Measurements from ENCODE around the gene SNAPC4. TPM values are rescaled to one million over a fixed set of nuclear protein-coding genes. Genes with fewer than 3 reads are reported as not detected.

Gene SNAPC4
- total and polyA plus RNA-seq, 9 of the 15 experiments (the other 6 are each of a cell fraction or from before 2014, with no cell fraction given) = 0.21 to 21.8 (median 8.8) TPM

- 95% methylated on average over 13 of the region's 14 CpGs for WGBS (ENCODE audit: insufficient coverage, low coverage, missing lambda C conversion rate)
- no peak for FAIRE-seq
- no peaks in the 10 kb centered on the region for H3K27me3 ChIP-seq (ENCODE audit: control insufficient read depth in 2 of 2, insufficient read depth in 2 of 2, low read length in 2 of 2)
- BruUV-seq (replicated peaks) = no TSS peak
- H3K36me3 ChIP-seq (ENCODE audit: control insufficient read depth, insufficient read depth, low read length) = peaks cover 73% of the 10 kb centered on the region
- no peak for TF ChIP-seq ZNF586 (CRISPR knock-in tag; conservative IDR thresholded peaks at IDR 0.05)
- TF ChIP-seq POLR2G (IDR thresholded peaks at IDR 0.05; ENCODE audit: low read depth, low read length) = peak; percentile 50
- peak; percentile 4; the same call in 1 of the 2 replicates for TF ChIP-seq RBFOX2 (IDR thresholded peaks at IDR 0.05; ENCODE audit: low read depth, low read length)
- in situ Hi-C loops (cut with MboI) (no loop called here), intact Hi-C loops (cut with micrococcal nuclease) (no loop called here)
- no peak overlapping the region for H3K4me3 ChIP-seq
- no peak overlapping the region for H3K4me2 ChIP-seq (ENCODE audit: insufficient read depth, low read length)
- H3K79me2 ChIP-seq (ENCODE audit: control insufficient read depth, insufficient read depth, low read length) = peaks cover 30% of the 10 kb centered on the region
- no peak for DNase-seq (ENCODE audit: extremely low read depth in 1 of 4, low spot score in 3 of 4)
- no peaks in the 10 kb centered on the region for H3K9me1 ChIP-seq (ENCODE audit: control insufficient read depth, insufficient read depth, low read length)
- no peak overlapping the region for H3K27ac ChIP-seq (ENCODE audit: extremely low read depth, low read depth, low read length)
- no peak overlapping the region for H2AFZ ChIP-seq (ENCODE audit: low read depth, low read length)
- H4K20me1 ChIP-seq (replicated peaks; ENCODE audit: control insufficient read depth, insufficient read depth, low read length) = no peaks in the 10 kb centered on the region
- ChIA-PET POLR2A (interaction anchor here (0.9 to 1.1 kb wide), 2 partner anchors 10 to 22 kb away, joined by 3 to 4 read pairs; no protein-coding TSS in a partner anchor), CTCF (ENCODE audit: low intra/inter-chr PET ratio) (no interaction called here)
- H3K4me1 ChIP-seq (replicated peaks in 1 of 2; ENCODE audit: control insufficient read depth in 2 of 2, insufficient read depth in 2 of 2, low read length in 2 of 2) = peaks cover 9 to 51% of the 10 kb centered on the region in 2 experiments; a peak in 4 of 5 replicates
- H3K9ac ChIP-seq (ENCODE audit: insufficient read depth in 1 of 2, low read depth in 2 of 2, low read length in 2 of 2) = peak overlapping the region in 1 of 2 experiments; percentile 47; a peak in 1 of 4 replicates
- H3K9me3 ChIP-seq (replicated peaks; ENCODE audit: control insufficient read depth, insufficient read depth, low read depth, low read length) = no peaks in the 10 kb centered on the region
- ATAC-seq = no peak
Measured at GRCh38 chr9:136404801-136405136, 4.8 kb upstream of the SNAPC4 start.

- BruUV-seq (replicated peaks) = no TSS peak
- 94% methylated on average over 28 of the region's 32 CpGs for WGBS (ENCODE audit: insufficient coverage, low coverage, missing lambda C conversion rate)
Measured at GRCh38 chr9:136403915-136404800, 4.2 kb upstream of the SNAPC4 start.

More at GRCh38 chr9:136403915-136404800, 4.2 kb upstream of the SNAPC4 start:
- FAIRE-seq = no peak
- H2AFZ ChIP-seq (ENCODE audit: low read depth, low read length) = no peak overlapping the region
- intact Hi-C loops (cut with micrococcal nuclease) = no loop called here
- POLR2A ChIA-PET = interaction anchor here (0.6 to 1.3 kb wide), 6 partner anchors 10 to 112 kb away, joined by 3 to 5 read pairs (median 3); partner anchors contain the start of gene DNLZ
- CTCF ChIA-PET (ENCODE audit: low intra/inter-chr PET ratio) = no interaction called here
- H3K4me2 ChIP-seq (ENCODE audit: insufficient read depth, low read length) = no peak overlapping the region
- H3K9ac ChIP-seq (ENCODE audit: insufficient read depth in 1 of 2, low read depth in 2 of 2, low read length in 2 of 2) = peak overlapping the region in 1 of 2 experiments; percentile 47; a peak in 1 of 4 replicates
- DNase-seq (ENCODE audit: extremely low read depth in 1 of 4, low spot score in 3 of 4) = no peak
- H3K27me3 ChIP-seq (ENCODE audit: control insufficient read depth in 2 of 2, insufficient read depth in 2 of 2, low read length in 2 of 2) = no peaks in the 10 kb centered on the region
- in situ Hi-C loops (cut with MboI) = no loop called here
- H3K79me2 ChIP-seq (ENCODE audit: control insufficient read depth, insufficient read depth, low read length) = peaks cover 31% of the 10 kb centered on the region
- peaks cover 73% of the 10 kb centered on the region for H3K36me3 ChIP-seq (ENCODE audit: control insufficient read depth, insufficient read depth, low read length)
- no peaks in the 10 kb centered on the region for H3K9me1 ChIP-seq (ENCODE audit: control insufficient read depth, insufficient read depth, low read length)
- TF ChIP-seq ARNT (IDR thresholded peaks at IDR 0.05) (no peak), POLR2A (conservative IDR thresholded peaks at IDR 0.05) (0 out of 2 replicates have a peak, but pooled peaks have one; percentile 42), SUPT5H (IDR thresholded peaks at IDR 0.05) (peak; percentile 51; the same call in 1 of the 2 replicates), POLR2G (IDR thresholded peaks at IDR 0.05; ENCODE audit: low read depth, low read length) (peak; percentile 70), RBFOX2 (IDR thresholded peaks at IDR 0.05; ENCODE audit: low read depth, low read length) (peak; percentile 59)
- no peaks in the 10 kb centered on the region for H3K9me3 ChIP-seq (replicated peaks; ENCODE audit: control insufficient read depth, insufficient read depth, low read depth, low read length)
- no peak overlapping the region for H3K4me3 ChIP-seq
- no peak overlapping the region for H3K27ac ChIP-seq (ENCODE audit: extremely low read depth, low read depth, low read length)
- no peak for ATAC-seq
- H3K4me1 ChIP-seq (replicated peaks in 1 of 2; ENCODE audit: control insufficient read depth in 2 of 2, insufficient read depth in 2 of 2, low read length in 2 of 2) = peaks cover 5 to 51% of the 10 kb centered on the region in 2 experiments; a peak in 4 of 5 replicates
- no peaks in the 10 kb centered on the region for H4K20me1 ChIP-seq (replicated peaks; ENCODE audit: control insufficient read depth, insufficient read depth, low read length)
